NOMO-1 treated with DMSO at 0.1 percent for 48 hours (cell line): ENCODE measurements around the gene MTPN.

ENCODE experiments used
- DNase-seq: peaks from one replicate; lab custom pipeline; 2025; ENCODE audit not compliant: unreplicated experiment; lab: John Stamatoyannopoulos, UW

Gene MTPN

GRCh38 chr7:135990258-135990657 is 13.1 kb upstream of the MTPN start:
- no peak for DNase-seq

- no peak for DNase-seq
These were observed 4.9 kb upstream of the MTPN start for GRCh38 chr7:135981958-135982646.

- DNase-seq: peak; percentile 87
These were observed 3.6 kb upstream of the MTPN start for GRCh38 chr7:135980665-135981180.

- no peak for DNase-seq
These were observed 2.9 kb upstream of the MTPN start for GRCh38 chr7:135980012-135980551.

GRCh38 chr7:135979471-135980011 is 2.4 kb upstream of the MTPN start:
- DNase-seq: no peak

GRCh38 chr7:135978624-135979023 is 1.5 kb upstream of the MTPN start:
- no peak for DNase-seq

- no peak for DNase-seq
These were observed 545 bp upstream of the MTPN start for GRCh38 chr7:135977742-135978066.

- no peak for DNase-seq
These were observed 700 bp downstream of the MTPN start for GRCh38 chr7:135976312-135977006.

GRCh38 chr7:135975166-135975565 is 2.0 kb downstream of the MTPN start:
- no peak for DNase-seq

- DNase-seq: no peak
These were observed 2.5 kb downstream of the MTPN start for GRCh38 chr7:135974667-135975066.

GRCh38 chr7:135971366-135971725 is 5.8 kb downstream of the MTPN start:
- peak; percentile 47 for DNase-seq

GRCh38 chr7:135970682-135971365 is 6.3 kb downstream of the MTPN start:
- peak; percentile 76 for DNase-seq

GRCh38 chr7:135970045-135970444 is 7.1 kb downstream of the MTPN start:
- no peak for DNase-seq

- DNase-seq: no peak
These were observed 10.7 kb downstream of the MTPN start for GRCh38 chr7:135966341-135967043.

GRCh38 chr7:135965602-135966001 is 11.6 kb downstream of the MTPN start:
- no peak for DNase-seq

- no peak for DNase-seq
These were observed 12.4 kb downstream of the MTPN start for GRCh38 chr7:135964791-135965190.

- DNase-seq: no peak
These were observed 12.9 kb downstream of the MTPN start for GRCh38 chr7:135964274-135964673.

GRCh38 chr7:135962802-135963201 is 14.4 kb downstream of the MTPN start:
- DNase-seq: no peak

GRCh38 chr7:135960709-135961451 is 16.3 kb downstream of the MTPN start:
- no peak for DNase-seq

GRCh38 chr7:135959646-135960363 is 17.4 kb downstream of the MTPN start:
- no peak for DNase-seq
